Omental fat pad (tissue), 4 donors: ENCODE measurements around the gene PCDHGB3. TPM values are rescaled to one million over a fixed set of nuclear protein-coding genes. Genes with fewer than 3 reads are reported as not detected.
"Not testable (repeated sequence)": the region's sequence is repeated elsewhere in the genome, so short reads cannot be mapped to it uniquely, and the experiment has no call there.

Experiments
- ATAC-seq: fragments of 150-250 bp; one replicate; pipeline ENCODE4 v1.9.1; 2016; ENCODE audit warnings: mild to moderate bottlenecking, moderate library complexity; ENCODE audit not compliant: low FRiP score
- DNase-seq: peaks from one replicate; pipeline ENCODE4 v3.0.0-alpha.2; 2019; ENCODE audit warnings: low spot score
- CTCF ChIP-seq, 3 donors: fragments of 450-650 bp; IDR thresholded peaks; one replicate each; pipeline ENCODE4 v1.5.1; 2016 to 2017; ENCODE audit warnings: antibody characterized with exemption in 3 of 3, mild to moderate bottlenecking in 3 of 3, moderate library complexity in 2 of 3
- total RNA-seq, 4 donors: library from RNA; depleted of rRNA; stranded (reverse); fragments of >200 nt; gene quantifications; one replicate each; pipeline ENCODE4 v1.1.0, GENCODE V29; 2016

The PCDHGB3 gene
- total RNA-seq, 4 donors from 2014 or later = 2.5 to 13.2 (median 3.9) TPM

- no peak for DNase-seq
- no peak for ATAC-seq
- TF ChIP-seq CTCF (IDR thresholded peaks at IDR 0.05) = no peak
Measured at GRCh38 chr5:141373673-141374317, 3.8 kb downstream of the PCDHGB3 start, which contains the start of gene PCDHGA6. Gene PCDHGA6 (plus strand): TSS chr5:141373891. CDS start chr5:141374084, 193 bp downstream.

GRCh38 chr5:141374627-141375026 lies 4.6 kb downstream of the PCDHGB3 start:
- DNase-seq (no peak), ATAC-seq (no peak)
- no peak for TF ChIP-seq CTCF (IDR thresholded peaks at IDR 0.05)

- not testable (repeated sequence) for ATAC-seq, DNase-seq
Measured at GRCh38 chr5:141375444-141376155, 5.6 kb downstream of the PCDHGB3 start.

- TF ChIP-seq CTCF (IDR thresholded peaks at IDR 0.05) = no peak
- DNase-seq (no peak), ATAC-seq (no peak)
Measured at GRCh38 chr5:141382469-141383294, 12.6 kb downstream of the PCDHGB3 start, which contains the start of gene PCDHGA7. Gene PCDHGA7 (plus strand): TSS chr5:141382742. CDS start chr5:141382900, 158 bp downstream.

DNA sequence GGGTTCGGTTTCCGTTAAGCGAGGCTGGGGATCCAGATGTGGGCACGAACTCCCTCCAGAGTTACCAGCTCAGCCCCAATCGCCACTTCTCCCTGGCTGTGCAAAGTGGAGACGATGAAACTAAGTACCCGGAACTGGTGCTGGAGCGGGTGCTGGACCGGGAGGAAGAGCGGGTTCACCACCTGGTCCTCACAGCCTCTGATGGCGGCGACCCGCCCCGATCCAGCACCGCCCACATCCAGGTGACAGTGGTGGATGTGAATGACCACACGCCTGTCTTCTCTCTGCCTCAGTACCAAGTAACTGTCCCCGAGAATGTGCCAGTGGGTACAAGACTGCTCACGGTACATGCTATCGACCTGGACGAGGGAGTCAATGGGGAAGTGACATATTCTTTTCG lies 13.3 kb downstream of the PCDHGB3 start:
- no peak for DNase-seq

DNA sequence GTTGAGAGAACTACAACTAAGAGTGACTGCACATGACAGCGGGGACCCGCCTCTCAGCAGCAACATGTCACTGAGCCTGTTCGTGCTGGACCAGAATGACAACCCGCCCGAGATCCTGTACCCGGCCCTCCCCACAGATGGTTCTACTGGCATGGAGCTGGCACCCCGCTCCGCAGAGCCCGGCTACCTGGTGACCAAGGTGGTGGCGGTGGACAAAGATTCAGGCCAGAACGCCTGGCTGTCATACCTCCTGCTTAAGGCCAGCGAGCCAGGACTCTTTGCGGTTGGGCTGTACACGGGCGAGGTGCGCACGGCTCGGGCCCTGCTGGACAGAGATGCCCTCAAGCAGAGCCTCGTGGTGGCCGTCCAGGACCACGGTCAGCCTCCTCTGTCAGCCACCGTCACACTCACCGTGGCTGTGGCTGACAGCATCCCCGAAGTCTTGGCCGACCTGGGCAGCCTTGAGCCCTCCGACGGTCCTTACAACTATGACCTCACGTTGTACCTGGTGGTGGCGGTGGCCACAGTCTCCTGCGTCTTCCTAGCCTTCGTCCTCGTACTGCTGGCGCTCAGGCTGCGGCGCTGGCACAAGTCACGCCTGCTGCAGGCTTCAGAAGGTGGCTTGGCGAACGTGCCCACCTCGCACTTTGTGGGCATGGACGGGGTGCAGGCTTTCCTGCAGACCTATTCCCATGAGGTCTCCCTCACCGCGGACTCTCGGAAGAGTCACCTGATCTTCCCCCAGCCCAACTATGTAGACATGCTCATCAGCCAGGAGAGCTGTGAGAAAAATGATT lies 14.6 kb downstream of the PCDHGB3 start:
- no peak for TF ChIP-seq CTCF (IDR thresholded peaks at IDR 0.05)
- DNase-seq (no peak), ATAC-seq (no peak)

More for the DNA sequence above, 13.3 kb downstream of the PCDHGB3 start:
- ATAC-seq = no peak
- no peak for TF ChIP-seq CTCF (IDR thresholded peaks at IDR 0.05)

GRCh38 chr5:141387557-141388311 lies 17.7 kb downstream of the PCDHGB3 start, which contains the start of gene PCDHGB4:
Gene PCDHGB4 (plus strand): TSS chr5:141387698. CDS start chr5:141387885, 187 bp downstream.
- DNase-seq, ATAC-seq: not testable (repeated sequence)
